Upper lobe of left lung (tissue), 4 donors: ENCODE results near the gene IFI27.

Experiments
- EP300 ChIP-seq, 4 donors: sonication (generic); formaldehyde crosslinking; IDR thresholded peaks; one replicate each; pipeline ENCODE4 v1.5.1; 2017; ENCODE audit warnings: antibody characterized with exemption in 4 of 4, control low read depth in 2 of 4
- POLR2A ChIP-seq, 4 donors: fragments of 450-650 bp; IDR thresholded peaks; one replicate each; pipeline ENCODE4 v1.5.1; 2016 to 2017; ENCODE audit warnings: antibody characterized with exemption in 4 of 4, mild to moderate bottlenecking in 2 of 4
- TF ChIP-seq, protein P1 (sequence below), 6 experiments: fragments of 450-650 bp in 4 of 6; fragments of 200-600 bp in 2 of 6; sonication (generic) in 2 of 6; IDR thresholded peaks; one replicate each; pipeline ENCODE4 v1.5.1; 2016 to 2019; ENCODE audit warnings: antibody characterized with exemption in 6 of 6

DNA sequence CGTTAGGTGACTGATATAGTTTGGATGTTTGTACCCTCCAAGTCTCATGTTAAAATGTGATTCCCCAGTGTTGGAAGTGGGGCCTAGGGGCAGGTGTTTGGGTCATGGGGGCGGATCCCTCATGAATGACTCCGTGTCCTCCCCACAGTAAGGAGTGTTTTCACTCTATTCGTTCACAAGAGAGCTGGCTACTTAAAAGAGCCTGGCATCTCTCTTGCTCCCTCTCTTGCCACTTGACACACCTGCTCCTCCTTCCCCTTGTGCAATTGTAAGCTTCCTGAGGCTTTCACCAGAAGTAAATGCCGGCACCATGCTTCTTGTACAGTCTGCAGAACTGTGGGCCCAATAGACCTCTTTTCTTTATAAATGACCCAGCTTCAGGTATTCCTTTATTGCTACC is 16.3 kb downstream of the IFI27 start:
- TF ChIP-seq, protein P1, sequence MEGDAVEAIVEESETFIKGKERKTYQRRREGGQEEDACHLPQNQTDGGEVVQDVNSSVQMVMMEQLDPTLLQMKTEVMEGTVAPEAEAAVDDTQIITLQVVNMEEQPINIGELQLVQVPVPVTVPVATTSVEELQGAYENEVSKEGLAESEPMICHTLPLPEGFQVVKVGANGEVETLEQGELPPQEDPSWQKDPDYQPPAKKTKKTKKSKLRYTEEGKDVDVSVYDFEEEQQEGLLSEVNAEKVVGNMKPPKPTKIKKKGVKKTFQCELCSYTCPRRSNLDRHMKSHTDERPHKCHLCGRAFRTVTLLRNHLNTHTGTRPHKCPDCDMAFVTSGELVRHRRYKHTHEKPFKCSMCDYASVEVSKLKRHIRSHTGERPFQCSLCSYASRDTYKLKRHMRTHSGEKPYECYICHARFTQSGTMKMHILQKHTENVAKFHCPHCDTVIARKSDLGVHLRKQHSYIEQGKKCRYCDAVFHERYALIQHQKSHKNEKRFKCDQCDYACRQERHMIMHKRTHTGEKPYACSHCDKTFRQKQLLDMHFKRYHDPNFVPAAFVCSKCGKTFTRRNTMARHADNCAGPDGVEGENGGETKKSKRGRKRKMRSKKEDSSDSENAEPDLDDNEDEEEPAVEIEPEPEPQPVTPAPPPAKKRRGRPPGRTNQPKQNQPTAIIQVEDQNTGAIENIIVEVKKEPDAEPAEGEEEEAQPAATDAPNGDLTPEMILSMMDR (IDR thresholded peaks at IDR 0.05), result no peak
- TF ChIP-seq POLR2A (IDR thresholded peaks at IDR 0.05) (no peak), EP300 (IDR thresholded peaks at IDR 0.05) (no peak)
